Suprapubic skin (tissue), 4 donors: Measurements from ENCODE around the gene ANKRD44. TPM values are rescaled to one million over a fixed set of nuclear protein-coding genes. Genes with fewer than 3 reads are reported as not detected.
A peak's percentile ranks its signal among the peaks of the same experiment; 100 is the strongest.

Experiments used
- DNase-seq, 2 donors: peaks; one replicate each; pipeline ENCODE4 v3.0.0-alpha.2; 2019; ENCODE audit warnings: low spot score in 2 of 2
- H3K27ac ChIP-seq: fragments of 200-600 bp; sonication (generic); one replicate; pipeline ENCODE4 v1.5.1; 2019
- H3K27me3 ChIP-seq: fragments of 200-600 bp; sonication (generic); one replicate; pipeline ENCODE4 v1.5.1; 2019
- H3K36me3 ChIP-seq: fragments of 200-600 bp; sonication (generic); one replicate; pipeline ENCODE4 v1.5.1; 2019
- H3K4me1 ChIP-seq: fragments of 200-600 bp; sonication (generic); one replicate; pipeline ENCODE4 v1.5.1; 2019
- H3K4me3 ChIP-seq: fragments of 200-600 bp; sonication (generic); one replicate; pipeline ENCODE4 v1.5.1; 2019; ENCODE audit warnings: mild to moderate bottlenecking
- H3K9me3 ChIP-seq: fragments of 200-600 bp; sonication (generic); one replicate; pipeline ENCODE4 v1.5.1; 2019
- CTCF ChIP-seq, 2 donors: fragments of 200-600 bp in 1 of 2; fragments of 450-650 bp in 1 of 2; sonication (generic) in 1 of 2; IDR thresholded peaks; one replicate each; pipeline ENCODE4 v1.5.1; 2016 to 2019; ENCODE audit warnings: antibody characterized with exemption in 2 of 2, mild to moderate bottlenecking in 1 of 2, moderate library complexity in 1 of 2
- EP300 ChIP-seq: sonication (generic); formaldehyde crosslinking; IDR thresholded peaks from one replicate; pipeline ENCODE4 v1.6.1; 2017; ENCODE audit warnings: antibody characterized with exemption
- POLR2A ChIP-seq, 2 donors: fragments of 450-650 bp; IDR thresholded peaks; one replicate each; pipeline ENCODE4 v1.6.1; 2017; ENCODE audit warnings: antibody characterized with exemption in 2 of 2, mild to moderate bottlenecking in 2 of 2, moderate library complexity in 2 of 2
- POLR2AphosphoS5 ChIP-seq, 3 donors: sonication (generic); formaldehyde crosslinking; IDR thresholded peaks; one replicate each; pipeline ENCODE4 v1.6.1; 2017; ENCODE audit warnings: antibody characterized with exemption in 3 of 3
- WGBS: methylation state at CpG from one replicate; pipeline ENCODE4 v1.1.5; 2018; 5-methylcytosine and 5-hydroxymethylcytosine counted together
- total RNA-seq, 4 donors: library from RNA; depleted of rRNA; stranded (reverse); fragments of >200 nt; gene quantifications; one replicate each; pipeline ENCODE4 v1.1.0, GENCODE V29; 2016

Gene ANKRD44
- total RNA-seq, 4 donors from 2014 or later, result 6.3 to 34.4 (median 17.8) TPM

DNA sequence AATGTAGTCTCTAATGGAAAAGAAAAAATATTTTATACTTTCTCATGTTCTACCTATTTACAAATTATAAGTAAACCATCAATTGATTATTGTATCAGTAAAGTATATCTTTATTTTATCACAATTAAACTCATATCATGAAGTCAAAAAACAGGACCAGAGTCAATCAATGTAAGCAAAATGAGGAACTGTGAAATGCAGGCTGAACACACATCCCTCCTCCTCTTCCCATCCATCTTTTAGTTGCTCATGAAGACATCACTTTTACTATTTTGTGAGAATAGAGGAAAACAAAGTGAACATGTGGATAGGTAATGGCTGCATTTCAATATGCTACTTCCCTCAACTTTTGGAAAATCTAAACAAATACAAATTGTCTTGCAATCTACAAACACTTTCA lies 195.3 kb downstream of the ANKRD44 start:
- Histone ChIP-seq H3K27me3 (no peaks in the 10 kb centered on the region), H3K36me3 (no peaks in the 10 kb centered on the region), H3K27ac (no peak overlapping the region), H3K4me3 (no peak overlapping the region), H3K9me3 (no peaks in the 10 kb centered on the region), H3K4me1 (no peaks in the 10 kb centered on the region)
- DNase-seq, result no peak
- TF ChIP-seq EP300 (no peak), CTCF (IDR thresholded peaks at IDR 0.05) (no peak), POLR2AphosphoS5 (IDR thresholded peaks at IDR 0.05) (no peak), POLR2A (IDR thresholded peaks at IDR 0.05) (no peak)

DNA sequence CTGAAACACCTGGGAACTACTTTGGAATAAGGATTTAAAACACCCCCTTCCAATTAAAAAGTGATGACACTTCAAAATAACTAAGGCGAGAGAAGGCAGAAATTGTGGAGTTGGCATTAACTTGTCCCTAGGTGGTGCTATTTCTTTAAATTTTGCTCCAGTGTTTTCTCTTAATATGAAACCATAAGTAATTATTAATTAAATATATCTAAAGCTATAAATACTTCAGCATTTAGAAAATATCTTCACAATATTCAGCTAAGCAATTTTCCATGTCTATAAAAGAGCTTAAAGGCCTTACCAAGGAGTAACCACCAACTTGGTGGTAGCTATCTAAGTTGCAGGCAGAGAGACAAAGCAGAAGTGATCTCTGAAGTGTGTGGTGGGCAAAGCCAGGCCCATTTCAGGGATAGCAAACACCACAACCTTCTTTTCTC lies 197.3 kb downstream of the ANKRD44 start:
- H3K36me3 ChIP-seq, result no peaks in the 10 kb centered on the region
- peaks cover 12% of the 10 kb centered on the region for H3K4me1 ChIP-seq
- no peak overlapping the region for H3K27ac ChIP-seq
- no peak for DNase-seq
- TF ChIP-seq POLR2A (IDR thresholded peaks at IDR 0.05) (no peak), CTCF (IDR thresholded peaks at IDR 0.05) (peak in 1 of 2 donors; percentile 42), EP300 (no peak), POLR2AphosphoS5 (IDR thresholded peaks at IDR 0.05) (no peak)
- no peaks in the 10 kb centered on the region for H3K9me3 ChIP-seq
- 0% methylated on average over 1 of the region's 1 CpG for WGBS
- no peaks in the 10 kb centered on the region for H3K27me3 ChIP-seq
- no peak overlapping the region for H3K4me3 ChIP-seq

DNA sequence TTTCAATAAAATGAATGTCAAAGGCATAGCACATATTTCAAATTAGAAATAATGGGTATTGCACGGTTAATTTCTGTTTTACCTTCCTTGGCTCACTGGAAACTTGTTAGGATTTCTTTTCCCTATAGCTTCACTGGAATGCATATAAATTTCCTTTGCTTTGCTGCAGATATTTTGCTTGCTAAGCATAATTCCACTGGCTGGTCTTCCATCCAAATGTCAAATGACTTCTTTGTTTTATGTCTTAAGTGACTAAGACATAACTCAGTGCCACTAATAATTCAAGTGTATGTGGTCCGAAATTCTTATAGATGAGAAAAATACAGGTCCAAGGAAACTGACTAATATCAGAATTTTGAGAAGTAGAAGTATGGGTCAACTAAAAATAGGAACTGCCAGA lies 201.3 kb downstream of the ANKRD44 start:
- Histone ChIP-seq H3K4me3 (no peak overlapping the region), H3K9me3 (no peaks in the 10 kb centered on the region), H3K36me3 (no peaks in the 10 kb centered on the region), H3K27me3 (no peaks in the 10 kb centered on the region), H3K27ac (no peak overlapping the region), H3K4me1 (peaks cover 19% of the 10 kb centered on the region)
- DNase-seq, result no peak
- WGBS, result 81% methylated on average over 2 of the region's 2 CpGs
- TF ChIP-seq CTCF (IDR thresholded peaks at IDR 0.05) (no peak), EP300 (no peak), POLR2AphosphoS5 (IDR thresholded peaks at IDR 0.05) (no peak), POLR2A (IDR thresholded peaks at IDR 0.05) (no peak)

DNA sequence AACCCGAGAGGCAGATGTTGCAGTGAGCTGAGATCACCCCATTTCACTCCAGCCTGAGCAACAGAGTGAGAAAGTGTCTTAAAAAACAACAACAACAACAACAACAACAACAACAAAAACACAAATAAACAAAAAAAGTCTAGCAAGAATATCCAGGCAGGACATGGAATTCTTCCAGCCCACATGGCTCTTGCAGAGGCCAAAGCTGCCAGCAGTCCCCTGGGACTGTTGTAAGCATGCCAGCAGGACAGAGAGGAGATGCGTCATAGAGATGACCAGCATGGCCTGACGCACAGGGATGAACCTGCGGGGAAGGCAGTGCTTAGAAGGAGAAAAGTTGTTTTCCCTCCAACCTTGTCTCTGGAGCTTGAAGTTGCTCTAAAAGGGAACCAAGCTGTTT lies 201.8 kb downstream of the ANKRD44 start:
- H3K9me3 ChIP-seq, result no peaks in the 10 kb centered on the region
- peaks cover 19% of the 10 kb centered on the region for H3K4me1 ChIP-seq
- TF ChIP-seq POLR2A (IDR thresholded peaks at IDR 0.05) (no peak), CTCF (IDR thresholded peaks at IDR 0.05) (no peak), EP300 (no peak), POLR2AphosphoS5 (IDR thresholded peaks at IDR 0.05) (peak in 2 of 3 donors; percentile 32 to 68)
- DNase-seq, result peak; percentile 80 to 87
- no peaks in the 10 kb centered on the region for H3K36me3 ChIP-seq
- 64% methylated on average over 4 of the region's 4 CpGs for WGBS
- no peaks in the 10 kb centered on the region for H3K27me3 ChIP-seq
- no peak overlapping the region for H3K4me3 ChIP-seq
- H3K27ac ChIP-seq, result peak overlapping the region; percentile 72

- DNase-seq, result peak in 1 of 2 donors; percentile 65
- H3K36me3 ChIP-seq, result no peaks in the 10 kb centered on the region
- no peak overlapping the region for H3K4me3 ChIP-seq
- WGBS, result 60% methylated on average over 2 of the region's 2 CpGs
- TF ChIP-seq POLR2AphosphoS5 (IDR thresholded peaks at IDR 0.05), result no peak
- no peak for TF ChIP-seq CTCF (IDR thresholded peaks at IDR 0.05)
- no peak for TF ChIP-seq EP300
- no peak for TF ChIP-seq POLR2A (IDR thresholded peaks at IDR 0.05)
- H3K27ac ChIP-seq, result peak overlapping the region; percentile 72
- H3K9me3 ChIP-seq, result no peaks in the 10 kb centered on the region
- H3K4me1 ChIP-seq, result peaks cover 19% of the 10 kb centered on the region
- no peaks in the 10 kb centered on the region for H3K27me3 ChIP-seq
Observed at GRCh38 chr2:197107291-197108269, 203.0 kb downstream of the ANKRD44 start.
